HepG2 (cell line): ENCODE measurements around the gene DHX16. TPM values are rescaled to one million over a fixed set of nuclear protein-coding genes. Genes with fewer than 3 reads are reported as not detected.

Experiments used
- ATF7 ChIP-seq, 2 experiments: fragments of 450-650 bp in 1 of 2; sonication (generic) in 1 of 2; formaldehyde crosslinking in 1 of 2; IDR thresholded peaks; 2 replicates each; pipeline versions ENCODE4 v1.4.0 to v1.6.1; 2016 to 2020; ENCODE audit warnings: antibody characterized with exemption in 1 of 2, mild to moderate bottlenecking in 1 of 2, missing genetic modification reagents in 1 of 2
- CAMTA2 ChIP-seq: sonication (generic); formaldehyde crosslinking; IDR thresholded peaks from 2 replicates; pipeline ENCODE4 v1.4.0; 2020; ENCODE audit warnings: mild to moderate bottlenecking, missing genetic modification reagents, borderline replicate concordance
- FOXC1 ChIP-seq: sonication (generic); formaldehyde crosslinking; IDR thresholded peaks from 2 replicates; pipeline ENCODE4 v1.8.0; 2022; ENCODE audit warnings: mild to moderate bottlenecking, missing genetic modification reagents, borderline replicate concordance
- IKZF1 ChIP-seq: fragments of 450-650 bp; IDR thresholded peaks from 2 replicates; pipeline ENCODE4 v1.7.1; 2016
- KDM2A ChIP-seq: sonication (generic); formaldehyde crosslinking; IDR thresholded peaks from 2 replicates; pipeline ENCODE4 v1.4.0; 2020; ENCODE audit warnings: low read depth, missing genetic modification reagents, borderline replicate concordance
- KLF16 ChIP-seq, 2 experiments: sonication (generic) in 1 of 2; formaldehyde crosslinking in 1 of 2; IDR thresholded peaks; 2 replicates each; pipeline versions ENCODE4 v1.6.1 to v1.8.0; 2016 to 2023; ENCODE audit warnings: missing genetic modification reagents in 2 of 2, missing compliant biosample characterization in 1 of 2
- MED8 ChIP-seq: sonication (generic); formaldehyde crosslinking; IDR thresholded peaks from 2 replicates; pipeline ENCODE4 v1.8.1; 2023; ENCODE audit warnings: mild to moderate bottlenecking, missing genetic modification reagents; ENCODE audit not compliant: insufficient replicate concordance
- MYNN ChIP-seq: sonication (generic); formaldehyde crosslinking; IDR thresholded peaks from 2 replicates; pipeline ENCODE4 v1.4.0; 2020; ENCODE audit warnings: mild to moderate bottlenecking, low read depth, missing genetic modification reagents
- ZHX2 ChIP-seq, 2 experiments: sonication (generic) in 1 of 2; formaldehyde crosslinking in 1 of 2; IDR thresholded peaks; 2 replicates each; pipeline versions ENCODE4 v1.6.1 to v1.9.0; 2014 to 2022; ENCODE audit warnings: antibody characterized with exemption in 1 of 2, borderline replicate concordance in 1 of 2, inconsistent platforms in 1 of 2, low read depth in 1 of 2, missing genetic modification reagents in 1 of 2
- ZKSCAN1 ChIP-seq: fragments of 150-350 bp; IDR thresholded peaks from 2 replicates; pipeline ENCODE4 v1.6.1; 2014; ENCODE audit warnings: low read length
- ZNF234 ChIP-seq: sonication (generic); formaldehyde crosslinking; conservative IDR thresholded peaks from 2 replicates; pipeline ENCODE4 v1.5.1; 2020; ENCODE audit warnings: mild to moderate bottlenecking, missing genetic modification reagents
- ZNF382 ChIP-seq: sonication (generic); formaldehyde crosslinking; IDR thresholded peaks from 2 replicates; pipeline ENCODE4 v1.5.0; 2020; ENCODE audit warnings: missing genetic modification reagents, mild to moderate bottlenecking, borderline replicate concordance
- ZNF44 ChIP-seq: sonication (generic); formaldehyde crosslinking; IDR thresholded peaks from 2 replicates; pipeline ENCODE4 v1.5.1; 2020; ENCODE audit warnings: mild to moderate bottlenecking, missing genetic modification reagents
- ZNF564 ChIP-seq: sonication (generic); formaldehyde crosslinking; IDR thresholded peaks from 2 replicates; pipeline ENCODE4 v1.8.1; 2023; ENCODE audit warnings: mild to moderate bottlenecking, missing genetic modification reagents
- ZNF816 ChIP-seq: sonication (generic); formaldehyde crosslinking; IDR thresholded peaks from 2 replicates; pipeline ENCODE4 v1.8.0; 2022; ENCODE audit warnings: missing genetic modification reagents, mild to moderate bottlenecking, borderline replicate concordance
- polyA plus RNA-seq, 8 experiments: library from polyadenylated mRNA; depleted of rRNA in 3 of 8; stranded (reverse) in 7 of 8; unstranded in 1 of 8; fragments of >200 nt; fragmentation: Illumina TruSeq in 4 of 8; extraction: Trizol in 4 of 8; gene quantifications; 2 replicates each; pipeline versions ENCODE4 v1.2.1 to v1.2.3, GENCODE V29; 2011 to 2016; ENCODE audit warnings: low read depth in 4 of 8, missing spikeins in 1 of 8, mixed read lengths in 1 of 8; ENCODE audit not compliant: insufficient read depth in 1 of 8
- total RNA-seq, 5 experiments: library from RNA; depleted of rRNA; stranded (reverse); fragments of >200 nt; fragmentation: Illumina TruSeq; extraction: Trizol; gene quantifications; 2 replicates each; pipeline ENCODE4 v1.2.3, GENCODE V29; 2016; ENCODE audit warnings: low read depth in 1 of 5
- TF ChIP-seq, protein P1 (sequence below): IDR thresholded peaks from 2 replicates; pipeline ENCODE4 v1.6.1; 2012; ENCODE audit warnings: low read depth, low read length, improper control_type of control experiment
- TF ChIP-seq, protein P2 (sequence below): sonication (generic); formaldehyde crosslinking; IDR thresholded peaks from 2 replicates; pipeline ENCODE4 v1.8.1; 2023; ENCODE audit warnings: mild to moderate bottlenecking, moderate library complexity, missing genetic modification reagents

DHX16 gene
- total and polyA plus RNA-seq, 2 of the 13 experiments (the other 11 are each of a cell fraction or from before 2014, with no cell fraction given), result 57.0 to 58.5 TPM

DNA sequence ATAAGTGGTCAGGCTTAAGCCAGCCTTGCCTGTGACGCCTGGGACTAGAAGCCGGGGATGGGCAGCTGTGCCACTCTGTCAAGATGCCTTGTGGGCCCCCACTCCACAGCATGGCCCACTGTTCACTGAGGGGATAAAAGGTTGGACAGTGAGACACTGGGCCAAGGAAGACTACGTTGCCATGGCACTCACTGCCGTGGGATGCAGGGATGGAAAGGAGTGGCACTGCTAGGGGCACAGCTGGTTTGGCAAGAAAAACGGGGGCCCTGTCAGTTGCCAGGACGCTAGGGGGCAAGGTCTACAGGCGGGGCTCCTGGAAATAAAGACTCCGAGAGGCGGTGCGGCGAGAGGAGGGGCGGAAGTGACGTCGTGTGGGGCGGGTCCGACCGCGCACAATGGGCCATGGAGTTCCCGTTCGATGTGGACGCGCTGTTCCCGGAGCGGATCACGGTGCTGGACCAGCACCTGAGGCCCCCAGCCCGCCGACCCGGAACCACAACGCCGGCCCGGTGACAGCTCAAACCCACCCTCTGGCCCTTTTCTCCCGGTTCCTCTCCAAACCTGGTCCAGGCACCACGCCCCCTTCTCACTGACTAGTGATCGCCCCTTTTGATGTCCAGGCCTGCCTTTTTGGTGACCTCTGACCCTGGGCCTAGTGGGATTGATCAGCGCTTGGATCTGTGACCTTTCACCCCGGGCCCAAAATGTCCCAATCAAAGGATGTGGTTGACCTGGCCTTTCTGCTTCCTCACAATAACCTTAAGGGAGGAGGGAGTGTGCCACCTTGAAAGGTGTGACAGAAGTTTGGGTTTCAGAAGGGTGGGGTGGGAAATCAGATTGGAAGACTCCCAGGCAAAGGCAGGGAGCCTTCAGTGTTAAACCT, 46.1 kb downstream of the DHX16 start, which contains the start of gene ATAT1 (continued):
- TF ChIP-seq ZNF382 (CRISPR knock-in tag) (no peak), IKZF1 (no peak), ZNF816 (CRISPR knock-in tag) (peak; percentile 81; the same call in 1 of the 2 replicates), KDM2A (CRISPR knock-in tag) (peak; percentile 100), MYNN (CRISPR knock-in tag) (no peak), MED8 (CRISPR knock-in tag) (peak; percentile 10), ZHX2 (IDR thresholded peaks at IDR 0.05; ENCODE audit: low read depth) (peak; percentile 47; the same call in 1 of the 2 replicates), ZHX2 (CRISPR knock-in tag; IDR thresholded peaks at IDR 0.05; ENCODE audit: borderline replicate concordance) (no peak), FOXC1 (CRISPR knock-in tag) (peak; percentile 87), CAMTA2 (CRISPR knock-in tag) (0 out of 2 replicates have a peak, but pooled peaks have one; percentile 38), ATF7 (IDR thresholded peaks at IDR 0.05) (no peak), ATF7 (CRISPR knock-in tag; IDR thresholded peaks at IDR 0.05) (peak; percentile 72; the same call in 1 of the 2 replicates), KLF16 (CRISPR knock-in tag; IDR thresholded peaks at IDR 0.05) (peak in 1 of 2 experiments; percentile 87; a peak in 2 of 4 replicates), ZNF44 (CRISPR knock-in tag) (peak; percentile 90), ZNF234 (CRISPR knock-in tag) (no peak), ZNF564 (no peak), ZKSCAN1 (no peak)
- TF ChIP-seq, protein P1, sequence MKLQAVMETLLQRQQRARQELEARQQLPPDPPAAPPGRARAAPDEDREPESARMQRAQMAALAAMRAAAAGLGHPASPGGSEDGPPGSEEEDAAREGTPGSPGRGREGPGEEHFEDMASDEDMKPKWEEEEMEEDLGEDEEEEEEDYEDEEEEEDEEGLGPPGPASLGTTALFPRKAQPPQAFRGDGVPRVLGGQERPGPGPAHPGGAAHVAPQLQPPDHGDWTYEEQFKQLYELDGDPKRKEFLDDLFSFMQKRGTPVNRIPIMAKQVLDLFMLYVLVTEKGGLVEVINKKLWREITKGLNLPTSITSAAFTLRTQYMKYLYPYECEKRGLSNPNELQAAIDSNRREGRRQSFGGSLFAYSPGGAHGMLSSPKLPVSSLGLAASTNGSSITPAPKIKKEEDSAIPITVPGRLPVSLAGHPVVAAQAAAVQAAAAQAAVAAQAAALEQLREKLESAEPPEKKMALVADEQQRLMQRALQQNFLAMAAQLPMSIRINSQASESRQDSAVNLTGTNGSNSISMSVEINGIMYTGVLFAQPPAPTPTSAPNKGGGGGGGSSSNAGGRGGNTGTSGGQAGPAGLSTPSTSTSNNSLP, result 0 out of 2 replicates have a peak, but pooled peaks have one; percentile 11
- TF ChIP-seq, protein P2, sequence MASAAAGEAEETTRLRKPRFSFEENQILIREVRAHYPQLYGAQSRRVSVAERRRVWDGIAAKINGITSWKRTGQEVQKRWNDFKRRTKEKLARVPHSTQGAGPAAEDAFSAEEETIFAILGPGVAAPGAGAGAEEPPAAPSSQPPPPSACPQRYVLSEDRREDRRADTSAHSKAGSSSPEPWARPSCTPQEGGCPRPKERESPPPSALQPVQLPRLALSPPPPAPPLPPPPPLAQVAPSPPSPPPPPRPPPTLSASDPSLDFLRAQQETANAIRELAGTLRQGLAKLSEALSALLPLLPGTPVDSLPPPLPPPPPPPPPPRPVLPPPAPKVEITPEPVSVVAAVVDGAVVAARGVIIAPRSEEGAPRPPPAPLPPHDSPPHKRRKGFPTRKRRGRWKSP (CRISPR knock-in tag), result peak; percentile 69; the same call in 1 of the 2 replicates
